Activated CD8-positive, alpha-beta memory T cell treated with anti-CD3 and anti-CD28 coated beads, Interleukin-2, amount 50 U/mL, for 1 hour (primary cell): ENCODE data around the gene ADCY4.

Experiments used
- DNase-seq: peaks from one replicate; pipeline ENCODE4 v3.0.0-alpha.2; 2020; ENCODE audit errors: extremely low read depth

ADCY4 gene

DNA sequence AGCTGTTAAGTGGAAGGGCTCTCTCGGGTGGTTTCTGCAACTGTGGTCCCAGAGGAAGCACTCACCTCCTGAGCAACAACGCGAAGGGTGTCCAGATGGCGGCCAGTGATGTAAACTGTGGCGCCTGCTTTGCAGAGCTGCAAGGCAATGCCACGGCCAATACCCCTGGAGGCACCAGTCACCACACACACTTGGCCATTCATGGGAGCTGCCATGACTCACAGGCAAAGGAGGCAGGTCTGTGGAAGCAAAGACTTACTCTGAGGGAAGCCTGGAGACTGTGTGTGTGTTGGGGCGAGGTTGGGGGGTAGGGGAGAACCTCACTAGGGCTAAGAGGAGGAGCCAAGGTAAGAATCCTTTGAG lies 36.0 kb downstream of the ADCY4 start:
- no peak for DNase-seq

- no peak for DNase-seq
These were observed 37.5 kb downstream of the ADCY4 start for GRCh38 chr14:24297190-24297964.

GRCh38 chr14:24296341-24297157 lies 38.3 kb downstream of the ADCY4 start:
- no peak for DNase-seq

DNA sequence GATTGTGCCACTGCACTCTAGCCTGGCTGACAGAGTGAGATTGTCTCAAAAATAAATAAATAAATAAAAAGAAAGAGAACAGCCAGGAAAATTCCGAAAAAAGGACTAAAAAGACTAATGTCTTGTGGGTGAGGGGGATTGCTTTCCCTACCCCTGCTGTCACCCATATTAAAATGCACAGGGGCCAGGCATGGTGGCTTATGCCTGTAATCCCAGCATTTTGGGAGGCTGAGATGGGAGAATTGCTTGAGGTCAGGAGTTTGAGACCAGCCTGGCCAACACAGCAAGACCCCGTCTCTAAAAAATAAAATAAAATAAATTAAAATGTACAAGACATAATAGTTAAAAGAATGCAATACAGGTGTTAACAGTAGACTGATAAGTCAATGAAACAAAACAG lies 41.3 kb downstream of the ADCY4 start:
- no peak for DNase-seq

- no peak for DNase-seq
These were observed 42.6 kb downstream of the ADCY4 start for GRCh38 chr14:24292118-24292807.

DNA sequence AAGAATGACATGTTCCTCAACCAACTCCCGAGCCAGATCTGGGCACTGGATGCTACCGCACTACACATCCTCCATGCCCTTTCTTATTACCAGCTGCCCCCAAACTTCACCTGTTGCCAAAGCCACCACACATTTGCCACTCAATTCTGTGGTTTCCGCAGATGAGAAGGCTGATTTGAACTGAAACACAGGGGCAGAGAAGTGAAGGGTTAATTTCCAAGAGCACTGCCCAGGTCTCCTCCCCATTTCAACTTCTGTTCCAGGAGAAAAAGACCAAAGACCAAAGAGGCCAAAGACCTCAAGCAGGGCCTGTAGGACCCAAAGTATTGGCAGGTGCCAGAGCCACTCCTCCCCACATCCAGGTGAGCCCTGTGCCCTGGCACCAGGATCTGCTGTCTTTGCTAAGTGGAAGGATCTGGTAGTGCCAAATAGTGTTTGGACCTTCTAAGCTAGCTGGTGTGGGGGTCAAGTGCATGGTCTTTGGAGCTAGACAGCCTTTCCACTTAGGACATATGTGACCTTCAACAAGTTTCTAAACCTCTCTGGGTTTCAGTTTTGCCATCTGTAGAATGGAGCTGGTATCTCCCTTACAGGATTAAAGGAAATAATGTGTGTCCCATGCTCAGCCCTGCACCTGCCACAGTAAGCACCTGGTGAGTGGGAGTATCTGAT lies 43.3 kb downstream of the ADCY4 start:
- DNase-seq: no peak

- DNase-seq: no peak
These were observed 44.1 kb downstream of the ADCY4 start for GRCh38 chr14:24290746-24291145.

GRCh38 chr14:24289649-24290280 lies 45.1 kb downstream of the ADCY4 start:
- DNase-seq: no peak

- DNase-seq: no peak
These were observed 47.9 kb downstream of the ADCY4 start for GRCh38 chr14:24286996-24287395.

GRCh38 chr14:24285351-24285750 lies 49.5 kb downstream of the ADCY4 start:
- DNase-seq: no peak

DNA sequence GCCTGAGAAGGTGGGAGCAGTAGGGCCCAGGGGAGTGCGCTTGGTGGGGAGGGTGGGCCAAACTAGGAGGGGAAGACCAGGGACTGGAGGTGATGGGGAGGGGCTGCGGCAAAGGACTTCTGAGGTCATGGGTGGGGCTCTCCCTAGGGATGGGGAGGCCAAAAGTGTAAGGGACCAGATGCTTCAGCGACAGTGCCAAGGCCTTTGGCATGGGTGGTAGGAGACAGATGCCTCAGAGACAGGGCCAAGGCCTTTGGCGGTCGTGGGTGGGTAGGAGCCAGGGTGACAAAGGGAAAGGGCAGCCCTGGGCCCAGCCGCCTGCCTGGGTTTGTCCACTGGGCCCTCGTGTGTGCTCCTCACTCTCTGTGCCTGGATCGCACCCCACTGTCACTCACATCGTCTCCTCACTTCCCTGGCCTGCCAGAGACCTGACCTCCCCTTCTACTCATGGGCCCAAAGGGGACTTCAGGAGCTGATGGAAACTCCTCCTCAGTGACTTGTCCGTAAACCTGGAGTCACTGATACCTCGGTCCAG lies 50.3 kb downstream of the ADCY4 start:
- no peak for DNase-seq

GRCh38 chr14:24283796-24284460 lies 50.9 kb downstream of the ADCY4 start:
- no peak for DNase-seq

GRCh38 chr14:24282736-24283135 lies 52.1 kb downstream of the ADCY4 start:
- no peak for DNase-seq

- DNase-seq: no peak
These were observed 53.2 kb downstream of the ADCY4 start for GRCh38 chr14:24281636-24282035.

DNA sequence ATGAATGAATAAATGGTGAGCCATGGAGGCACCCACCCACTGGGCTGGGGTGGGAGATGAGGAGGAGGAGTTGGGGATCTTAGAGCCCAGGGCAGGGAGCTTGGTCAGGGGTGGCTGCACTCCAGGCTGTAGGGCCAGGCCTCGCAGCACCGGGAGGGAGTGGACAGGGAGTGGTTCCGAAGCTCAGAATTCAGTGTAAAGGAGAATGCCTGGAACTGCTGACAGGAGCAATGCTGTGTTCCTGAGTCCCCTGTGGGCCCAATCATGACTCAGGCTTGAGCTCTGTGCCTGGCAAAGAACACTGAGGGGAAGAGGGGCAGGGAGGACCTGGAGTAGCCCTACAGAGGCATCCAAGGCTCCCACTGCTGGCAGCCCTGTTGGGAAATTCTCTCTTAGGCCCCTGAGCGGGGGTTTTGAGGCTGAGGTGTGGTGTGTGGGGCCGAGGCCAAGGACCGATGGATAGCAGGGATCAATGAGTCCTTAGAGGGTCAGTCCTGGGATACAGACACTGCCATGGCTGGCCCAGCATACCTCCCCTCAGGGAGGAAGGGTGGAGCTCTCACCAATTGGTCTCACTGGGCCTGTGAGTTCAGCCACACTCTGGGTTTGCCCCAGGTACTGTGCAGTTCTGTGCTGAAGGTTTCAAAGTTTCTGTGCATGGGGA lies 53.9 kb downstream of the ADCY4 start:
- DNase-seq: no peak

DNA sequence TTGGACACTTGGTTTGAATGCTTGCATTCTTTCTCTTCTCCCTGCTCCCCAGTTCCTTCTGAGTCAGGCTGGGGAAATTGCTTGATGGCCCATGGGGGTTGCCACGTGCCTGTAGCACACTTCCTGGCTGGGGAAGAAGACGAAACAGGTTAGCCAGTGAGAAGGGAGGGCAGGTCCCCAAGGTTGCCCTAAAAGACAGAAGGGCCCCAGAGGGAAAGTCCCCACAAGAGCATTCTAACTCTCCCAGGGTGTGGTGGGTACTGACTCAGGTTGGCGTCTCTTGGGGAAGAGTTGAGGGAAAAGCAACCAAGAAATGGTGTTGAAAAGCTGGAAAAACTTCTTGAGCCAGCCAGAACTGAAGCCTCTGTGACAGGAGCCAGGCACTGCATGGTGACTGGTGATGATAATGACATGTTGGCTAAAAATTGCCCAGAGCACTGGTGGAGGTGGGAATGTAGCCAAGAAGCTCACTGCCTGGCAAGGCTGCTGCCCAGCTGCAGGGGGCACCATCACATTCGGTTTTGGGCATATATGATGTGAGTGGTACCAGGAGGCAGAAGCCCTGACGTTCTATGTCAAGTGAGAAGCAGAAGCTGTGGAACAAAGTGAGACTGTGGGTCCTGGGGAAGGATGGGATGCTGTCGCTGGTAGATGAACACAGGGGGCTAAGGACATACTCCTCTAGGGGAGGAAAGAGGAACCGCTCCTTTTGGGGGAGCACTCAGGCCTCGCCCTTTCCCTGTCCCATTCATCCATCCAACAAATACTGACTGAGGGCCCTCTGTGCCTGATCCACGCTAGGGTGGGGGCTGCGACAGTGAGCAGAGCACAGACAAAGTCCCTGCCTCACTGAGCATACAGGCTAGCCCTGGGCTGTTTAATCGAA lies 55.3 kb downstream of the ADCY4 start:
- no peak for DNase-seq

GRCh38 chr14:24278424-24278823 lies 56.4 kb downstream of the ADCY4 start:
- no peak for DNase-seq

DNA sequence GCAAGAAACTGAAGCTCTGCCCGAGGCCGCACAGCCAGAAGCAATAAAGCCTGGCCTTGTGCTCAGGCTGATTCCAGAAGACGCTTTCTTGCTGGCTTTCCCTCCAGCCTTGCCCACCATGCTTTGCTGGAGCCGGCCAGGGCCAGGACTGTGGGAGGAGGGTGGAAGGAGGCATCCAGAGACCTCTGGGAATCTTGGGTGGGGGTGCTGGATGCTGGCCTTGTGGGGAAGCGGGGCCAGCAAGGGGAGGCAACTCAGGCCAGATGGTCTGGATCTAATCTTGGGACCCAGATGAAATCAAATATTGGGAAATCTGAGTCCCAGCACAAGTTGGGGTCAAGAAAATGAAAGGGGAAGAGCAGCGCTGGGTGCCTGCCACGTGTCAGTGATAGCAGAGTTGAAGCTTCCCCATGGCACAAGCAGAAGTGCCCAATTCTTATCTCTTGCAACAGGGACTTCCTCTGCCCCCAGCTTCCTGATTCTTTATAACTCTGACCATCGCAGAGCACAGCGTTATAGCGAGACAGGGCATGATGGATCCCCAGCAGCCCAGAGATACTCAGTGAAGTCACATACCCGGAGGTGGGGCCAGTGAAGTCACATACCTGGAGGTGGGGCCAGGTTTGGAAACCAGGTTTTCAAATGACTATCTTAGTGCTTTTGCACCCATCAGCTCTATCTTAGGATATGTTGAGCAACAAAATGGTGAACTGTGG lies 57.1 kb downstream of the ADCY4 start:
- no peak for DNase-seq

- no peak for DNase-seq
These were observed 57.8 kb downstream of the ADCY4 start for GRCh38 chr14:24277071-24277470.
